ENCODE data around the gene KLHL29.

The KLHL29 gene

DNA sequence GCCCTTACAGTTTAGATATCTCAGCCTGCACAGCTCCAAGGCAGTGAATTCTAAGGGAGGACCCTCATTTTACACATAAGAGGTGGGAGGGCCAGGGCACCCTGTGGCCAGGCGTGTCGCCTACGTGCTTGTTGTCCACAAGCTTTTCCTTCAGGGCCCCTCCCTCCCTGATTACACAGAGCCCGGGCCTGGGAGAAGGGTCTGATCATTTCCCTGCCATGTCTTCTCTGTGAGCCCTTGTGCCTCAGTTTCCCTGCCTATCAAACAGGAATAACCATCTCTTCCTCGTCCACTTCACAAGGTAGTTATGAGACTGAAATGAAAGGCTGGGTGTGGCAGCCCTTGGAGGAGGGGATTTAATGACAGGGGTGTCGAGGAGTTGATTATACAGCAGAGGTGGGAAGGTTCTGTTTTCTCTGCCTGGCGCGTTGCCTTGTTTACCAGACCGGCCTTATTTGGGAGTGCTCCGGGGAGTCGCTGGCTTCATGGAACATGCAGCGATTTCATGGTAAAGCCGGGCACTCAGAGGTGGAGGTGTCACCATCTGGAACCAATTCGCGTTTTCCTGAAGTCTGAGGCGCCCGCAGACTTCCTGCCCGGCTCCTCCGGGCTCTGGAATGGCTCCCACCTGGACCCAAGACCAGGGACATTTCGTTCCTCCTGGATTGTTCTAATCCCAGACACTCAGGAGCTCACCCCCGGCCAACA lies 208.9 kb downstream of the KLHL29 start:
- DNase-seq (ENCODE audit: low read depth), result no peak

DNA sequence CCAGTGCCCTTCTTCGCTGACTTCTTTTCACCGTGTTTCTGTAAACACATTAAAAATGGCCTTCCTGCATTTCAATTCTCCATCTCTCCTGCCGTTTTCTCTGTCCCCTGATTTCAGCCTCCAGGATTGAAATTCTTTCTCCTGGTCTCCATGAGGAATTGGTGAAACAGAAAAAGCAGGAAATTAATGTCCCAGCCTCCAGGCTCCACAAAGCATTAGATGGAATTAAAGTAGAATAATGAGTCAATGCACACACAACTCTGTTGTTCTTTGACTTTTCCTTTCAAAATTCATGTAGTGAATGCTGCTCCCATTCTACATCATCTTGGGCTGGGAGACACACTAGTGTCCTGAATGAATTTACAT lies 209.5 kb downstream of the KLHL29 start:
- DNase-seq (ENCODE audit: low read depth), result no peak

DNA sequence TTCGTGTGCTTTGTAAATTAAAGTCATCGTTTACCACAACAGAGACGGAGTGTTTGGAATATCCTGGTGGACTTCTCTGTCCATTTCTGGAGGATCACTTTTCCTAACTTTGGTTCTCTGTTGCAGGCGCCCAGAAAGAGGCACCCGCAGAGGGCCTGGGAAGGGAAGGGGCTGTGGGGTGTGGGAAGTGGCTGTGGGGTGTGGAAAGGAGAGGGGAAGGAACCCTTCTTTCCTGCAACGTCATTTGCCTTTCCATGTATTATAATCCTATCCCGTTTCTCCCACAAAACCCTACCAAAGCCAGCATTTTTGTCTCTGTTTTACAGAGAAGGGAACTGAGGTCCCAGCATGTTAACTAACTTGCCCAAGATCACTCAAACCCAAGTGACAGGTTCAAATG lies 210.0 kb downstream of the KLHL29 start:
- no peak for DNase-seq (ENCODE audit: low read depth)

GRCh38 chr2:23595601-23596251 lies 210.7 kb downstream of the KLHL29 start:
- peak; percentile 67 for DNase-seq (ENCODE audit: low read depth)

- no peak for DNase-seq (ENCODE audit: low read depth)
Measured at GRCh38 chr2:23596316-23596885, 211.4 kb downstream of the KLHL29 start.

GRCh38 chr2:23597687-23598086 lies 212.7 kb downstream of the KLHL29 start:
- DNase-seq (ENCODE audit: low read depth), result no peak

DNA sequence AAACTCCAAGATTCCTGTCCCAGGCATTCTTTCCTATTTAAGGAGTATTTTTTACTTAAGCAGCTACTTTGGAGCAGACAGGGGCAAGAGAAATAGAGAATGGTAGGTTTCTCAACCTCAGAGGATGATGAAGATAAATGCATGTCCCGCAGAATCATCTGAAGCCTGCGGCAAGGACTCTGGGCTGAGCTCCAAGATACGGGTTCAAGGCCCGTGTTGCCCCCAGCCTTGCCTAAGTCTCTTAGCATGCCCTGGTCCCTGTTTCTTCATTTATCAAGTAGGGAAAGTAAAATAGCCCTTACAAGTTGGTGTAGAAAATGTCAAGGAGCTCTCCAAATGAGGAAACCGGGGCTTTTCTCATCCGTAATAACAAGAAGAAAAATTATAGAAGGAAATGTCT lies 214.0 kb downstream of the KLHL29 start:
- DNase-seq (ENCODE audit: low read depth), result no peak

DNA sequence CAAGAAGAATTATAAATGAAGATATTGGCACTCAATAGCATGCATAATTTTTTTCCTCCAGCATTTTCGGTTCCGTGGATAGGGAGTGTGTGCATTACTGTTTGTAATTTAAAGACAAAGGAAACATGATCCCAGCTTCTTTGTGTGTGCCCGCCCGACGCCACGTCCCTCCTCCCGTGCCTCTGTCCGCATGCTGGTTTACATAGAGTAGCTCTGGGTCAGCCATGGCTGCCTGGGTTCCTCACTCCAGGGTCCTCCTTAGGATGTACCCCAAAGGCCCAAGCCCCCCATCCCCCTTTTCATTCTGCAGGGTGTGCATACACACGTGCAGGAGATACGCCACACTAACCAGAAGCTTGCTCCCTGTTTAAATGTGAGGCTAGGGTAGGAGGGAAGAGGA lies 214.7 kb downstream of the KLHL29 start:
- no peak for DNase-seq (ENCODE audit: low read depth)

DNA sequence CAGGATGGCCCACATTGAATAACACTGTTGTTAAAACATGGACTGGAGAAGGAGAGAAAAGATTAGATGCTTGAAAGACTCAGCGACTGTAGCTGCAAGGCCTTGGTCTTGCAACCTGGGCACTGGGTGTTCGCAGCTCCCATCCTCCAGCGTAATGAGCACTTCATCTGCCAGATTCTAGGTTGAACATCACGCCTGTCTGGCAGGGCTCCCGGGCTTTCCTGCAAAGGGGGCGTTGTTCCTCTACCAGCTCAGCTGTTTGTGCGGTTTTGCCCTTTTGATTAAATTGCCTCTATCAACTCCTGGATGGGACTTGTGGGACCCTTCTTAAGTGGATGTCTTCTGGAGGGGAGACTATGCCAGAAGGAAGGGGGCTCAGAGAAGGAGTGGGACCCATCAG lies 215.4 kb downstream of the KLHL29 start:
- DNase-seq (ENCODE audit: low read depth), result no peak

DNA sequence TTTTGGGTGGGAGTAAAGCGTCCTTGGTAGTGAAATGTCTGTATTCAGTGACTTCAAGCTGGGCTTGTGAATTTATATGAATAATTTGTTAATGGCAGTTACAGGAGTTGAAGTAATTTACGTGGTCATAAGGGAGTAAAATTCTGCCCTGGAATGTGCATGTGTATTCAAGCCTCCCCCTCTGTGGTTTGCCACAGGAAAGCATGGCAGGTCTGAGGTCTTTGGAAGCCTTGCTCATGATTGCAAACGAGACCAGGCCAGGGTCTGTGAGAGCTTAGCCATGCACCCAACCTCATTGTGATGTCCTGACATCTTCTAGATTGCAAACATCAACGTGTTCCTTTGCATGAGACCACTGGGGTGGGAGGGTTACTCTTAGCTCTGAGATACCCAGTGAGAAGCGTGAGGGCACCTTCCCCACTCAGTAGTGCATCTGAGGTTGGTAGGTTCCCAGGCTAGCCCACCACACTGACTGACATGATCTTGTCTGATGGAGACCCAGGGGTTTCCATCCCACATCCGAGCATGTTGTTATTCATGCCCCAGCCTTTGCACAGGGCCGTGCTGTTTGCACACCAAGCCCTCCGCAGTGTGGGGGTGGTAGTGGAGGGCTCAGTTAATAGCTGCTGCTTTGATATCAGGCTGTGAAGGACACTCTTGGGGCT lies 216.5 kb downstream of the KLHL29 start:
- no peak for DNase-seq (ENCODE audit: low read depth)

- no peak for DNase-seq (ENCODE audit: low read depth)
Measured at GRCh38 chr2:23602116-23602515, 217.1 kb downstream of the KLHL29 start.

GRCh38 chr2:23603156-23603555 lies 218.2 kb downstream of the KLHL29 start:
- no peak for DNase-seq (ENCODE audit: low read depth)

DNA sequence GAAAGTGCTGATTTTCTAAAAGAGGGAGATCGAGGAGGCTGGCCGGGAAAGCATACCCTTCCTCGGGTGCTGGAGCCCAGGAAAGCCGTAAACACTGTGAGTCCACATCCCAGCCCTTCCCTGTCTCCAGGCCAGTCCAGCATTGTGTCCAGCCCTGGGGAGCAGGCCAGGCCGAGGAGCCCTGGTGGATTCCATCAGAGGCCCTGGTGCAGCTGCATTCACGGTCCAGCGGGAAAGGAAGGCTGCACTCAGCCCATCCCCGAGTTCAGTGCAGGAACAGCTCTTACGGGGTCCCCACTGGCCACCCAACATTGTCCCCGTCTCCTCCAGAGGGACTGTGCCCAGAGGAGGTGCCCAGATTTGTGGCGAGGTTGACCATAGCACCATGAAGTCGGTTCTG lies 218.6 kb downstream of the KLHL29 start:
- DNase-seq (ENCODE audit: low read depth), result no peak

DNA sequence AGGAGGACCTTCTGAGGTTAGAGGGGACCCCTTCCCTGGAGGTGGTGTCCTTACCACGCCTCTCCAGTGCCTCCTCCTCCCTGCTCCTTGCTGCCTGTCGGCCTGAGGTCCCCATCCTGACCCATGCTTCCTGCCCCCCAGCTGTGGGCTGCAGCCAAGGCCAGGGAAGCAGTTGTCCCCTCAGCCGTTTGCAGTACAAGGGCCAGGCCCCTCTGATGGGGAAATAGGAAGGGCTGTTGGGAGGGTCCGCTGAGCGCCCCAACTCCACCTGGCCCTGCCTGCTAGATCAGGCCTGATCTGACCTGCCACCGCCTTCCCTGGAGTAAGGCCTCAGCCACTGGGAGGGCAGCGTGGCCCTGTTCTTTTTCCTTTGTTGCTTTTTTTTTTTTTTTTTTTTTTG lies 219.8 kb downstream of the KLHL29 start:
- no peak for DNase-seq (ENCODE audit: low read depth)

DNA sequence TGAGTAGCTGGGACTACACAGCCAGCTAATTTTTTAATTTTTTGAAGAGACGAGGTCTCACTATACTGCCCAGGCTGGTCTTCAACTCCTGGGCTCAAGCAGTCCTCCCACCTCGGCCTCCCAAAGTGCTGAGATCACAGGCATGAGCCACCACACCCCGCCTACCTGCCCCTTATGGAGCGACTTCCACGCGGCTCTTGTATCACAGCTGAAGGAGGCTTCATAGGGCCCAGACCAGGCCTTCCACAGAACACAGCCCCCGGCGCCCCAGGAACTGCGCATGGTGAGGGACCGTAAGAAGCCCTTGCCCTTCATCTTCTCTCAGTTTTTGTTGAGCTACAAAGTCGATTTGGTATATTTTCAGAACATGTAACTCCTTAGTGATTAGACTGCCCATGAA lies 220.3 kb downstream of the KLHL29 start:
- DNase-seq (ENCODE audit: low read depth), result no peak

DNA sequence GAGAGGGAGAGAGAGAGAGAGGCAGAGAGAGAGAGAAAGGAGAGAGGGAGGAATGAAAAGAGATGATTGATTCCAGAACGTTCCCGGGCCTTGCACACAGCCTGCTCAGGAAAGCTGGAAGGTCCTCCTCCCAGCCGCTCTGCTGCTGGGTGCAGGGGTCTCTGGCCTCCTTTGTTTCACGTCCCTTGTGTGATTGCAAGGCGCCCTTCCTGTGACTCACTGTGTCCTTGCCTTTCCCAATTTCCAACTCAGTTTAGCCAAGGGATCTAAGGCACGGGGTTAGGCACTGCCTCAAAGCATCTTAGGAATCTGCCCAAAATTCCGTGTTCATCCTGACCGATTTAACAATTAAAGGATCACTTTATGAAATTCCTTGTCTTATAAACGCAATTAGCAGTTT lies 221.2 kb downstream of the KLHL29 start:
- DNase-seq (ENCODE audit: low read depth), result no peak

- no peak for DNase-seq (ENCODE audit: low read depth)
Measured at GRCh38 chr2:23606968-23607367, 222.0 kb downstream of the KLHL29 start.

- no peak for DNase-seq (ENCODE audit: low read depth)
Measured at GRCh38 chr2:23607925-23608324, 222.9 kb downstream of the KLHL29 start.

GRCh38 chr2:23609254-23609653 lies 224.3 kb downstream of the KLHL29 start:
- DNase-seq (ENCODE audit: low read depth), result no peak

DNA sequence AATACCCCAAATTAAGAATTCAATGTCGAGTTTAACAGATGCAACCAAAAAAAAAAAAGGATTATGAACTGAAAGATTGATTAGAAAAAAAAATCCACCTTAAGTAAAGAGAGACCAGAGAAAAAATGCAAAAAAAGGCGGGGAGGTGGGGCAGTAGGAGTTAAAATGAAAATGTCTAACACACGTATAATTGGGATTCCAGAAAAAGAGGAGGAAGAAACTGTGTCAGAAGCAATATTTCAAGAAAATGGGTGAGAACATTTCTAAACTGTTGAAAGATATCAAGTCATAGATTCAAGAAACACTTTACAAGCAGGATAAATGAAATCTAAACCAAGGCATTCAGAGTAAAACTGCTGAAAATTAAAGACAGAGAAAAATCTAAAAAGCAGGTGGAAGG lies 226.9 kb downstream of the KLHL29 start:
- no peak for DNase-seq (ENCODE audit: low read depth)

GRCh38 chr2:23614701-23615100 lies 229.7 kb downstream of the KLHL29 start:
- no peak for DNase-seq (ENCODE audit: low read depth)

DNA sequence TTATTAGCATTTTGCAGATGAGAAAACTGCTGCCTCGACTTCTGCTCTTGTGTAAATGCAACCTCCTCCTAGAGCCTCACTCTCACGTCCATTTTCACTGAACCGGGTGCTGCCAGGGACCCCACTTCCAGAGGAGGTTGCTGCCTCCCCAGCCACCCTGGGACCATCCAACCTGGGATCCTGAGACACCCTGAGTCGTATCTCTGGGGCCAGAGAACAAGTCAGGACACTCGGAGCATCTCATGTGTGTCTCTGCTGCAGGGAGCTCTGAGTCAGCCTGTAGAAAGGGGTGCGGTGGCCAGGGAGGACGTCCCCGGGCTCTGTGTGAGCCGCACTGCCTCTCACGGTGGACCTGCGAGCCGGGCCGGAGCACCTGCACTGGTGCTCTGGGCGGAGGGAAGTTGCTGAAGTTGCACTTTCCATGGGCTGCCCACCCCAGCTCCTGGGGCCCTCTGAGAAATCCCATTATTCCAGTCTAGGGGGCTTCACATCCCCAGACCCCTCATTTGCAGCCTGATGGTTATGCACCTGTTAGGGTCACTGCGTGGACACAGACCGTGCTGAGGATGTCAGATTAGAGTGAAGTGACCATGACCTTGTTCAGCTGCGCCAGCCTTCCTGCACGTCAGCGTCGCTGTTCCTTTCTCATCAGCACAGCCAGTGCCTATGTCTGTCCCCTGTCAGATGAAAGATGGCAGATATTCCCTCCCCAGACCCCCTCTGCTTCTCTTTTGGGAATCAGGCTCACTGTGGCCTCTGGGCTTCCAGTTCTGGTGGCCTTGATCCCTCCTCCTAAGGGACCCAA lies 230.4 kb downstream of the KLHL29 start:
- no peak for DNase-seq (ENCODE audit: low read depth)

Data from GM04503 (cell line).